GM18498 (cell line): ENCODE measurements around the gene SPIC.
"Not testable (repeated sequence)": the region's sequence is repeated elsewhere in the genome, so short reads cannot be mapped to it uniquely, and the experiment has no call there.

ENCODE experiments used
- ATAC-seq: cut with Tn5 transposase; IDR thresholded peaks from one replicate; pipeline ENCODE4 v1.9.1; 2021; ENCODE audit warnings: mild to moderate bottlenecking, moderate library complexity; ENCODE audit not compliant: unreplicated experiment

Gene SPIC

GRCh38 chr12:101474711-101475386, at the start of gene SPIC:
TSS of gene SPIC (plus strand) at chr12:101475336. CDS start at chr12:101476905, 1,569 bp downstream.
- no peak for ATAC-seq

- ATAC-seq, result no peak
Observed at GRCh38 chr12:101430456-101430855, 44.7 kb upstream of the SPIC start.

- no peak for ATAC-seq
Observed at GRCh38 chr12:101436136-101436535, 39.0 kb upstream of the SPIC start.

GRCh38 chr12:101439236-101439635, 35.9 kb upstream of the SPIC start:
- no peak for ATAC-seq

- no peak for ATAC-seq
Observed at GRCh38 chr12:101441461-101442224, 33.5 kb upstream of the SPIC start.

- ATAC-seq, result no peak
Observed at GRCh38 chr12:101455685-101456084, 19.5 kb upstream of the SPIC start.

- no peak for ATAC-seq
Observed at GRCh38 chr12:101459642-101460346, 15.3 kb upstream of the SPIC start.

- no peak for ATAC-seq
Observed at GRCh38 chr12:101468948-101469347, 6.2 kb upstream of the SPIC start.

GRCh38 chr12:101470939-101471338, 4.2 kb upstream of the SPIC start:
- no peak for ATAC-seq

- not testable (repeated sequence) for ATAC-seq
Observed at GRCh38 chr12:101471878-101472277, 3.3 kb upstream of the SPIC start.

GRCh38 chr12:101474248-101474647, 888 bp upstream of the SPIC start:
- ATAC-seq, result no peak

GRCh38 chr12:101475751-101476305, 692 bp downstream of the SPIC start:
- no peak for ATAC-seq

- no peak for ATAC-seq
Observed at GRCh38 chr12:101480849-101481248, 5.7 kb downstream of the SPIC start.

- ATAC-seq, result no peak
Observed at GRCh38 chr12:101485021-101485420, 9.9 kb downstream of the SPIC start.

GRCh38 chr12:101488469-101488868, 13.3 kb downstream of the SPIC start:
- ATAC-seq, result no peak

- ATAC-seq, result no peak
Observed at GRCh38 chr12:101490286-101490920, 15.3 kb downstream of the SPIC start.

GRCh38 chr12:101491329-101491728, 16.2 kb downstream of the SPIC start:
- no peak for ATAC-seq

GRCh38 chr12:101493556-101493955, 18.4 kb downstream of the SPIC start:
- ATAC-seq, result no peak

GRCh38 chr12:101498252-101498651, 23.1 kb downstream of the SPIC start:
- no peak for ATAC-seq

GRCh38 chr12:101501410-101501995, 26.4 kb downstream of the SPIC start:
- no peak for ATAC-seq

GRCh38 chr12:101521136-101521535, 46.0 kb downstream of the SPIC start:
- no peak for ATAC-seq
